Right cardiac atrium (tissue), 5 donors: Measurements from ENCODE around the gene BCL7C. TPM values are rescaled to one million over a fixed set of nuclear protein-coding genes. Genes with fewer than 3 reads are reported as not detected.
A peak's percentile ranks its signal among the peaks of the same experiment; 100 is the strongest.

Experiments used
- ATAC-seq, 2 donors: fragments of 200-7000 bp; cut with Tn5 transposase; one replicate each; pipeline versions ENCODE4 v1.8.0 to v1.9.1; 2020; ENCODE audit warnings: moderate library complexity in 2 of 2, mild to moderate bottlenecking in 1 of 2
- DNase-seq, 3 donors: peaks; one replicate each; pipeline ENCODE4 v3.0.0-alpha.2; 2020
- H3K27ac ChIP-seq: one replicate; pipeline ENCODE4 v1.5.1; 2013; ENCODE audit warnings: mild to moderate bottlenecking, low read length, control low read depth, moderate library complexity
- H3K27me3 ChIP-seq: one replicate; pipeline ENCODE4 v1.6.1; 2013; ENCODE audit not compliant: control insufficient read depth, insufficient read depth
- H3K4me1 ChIP-seq: one replicate; pipeline ENCODE4 v1.6.1; 2013; ENCODE audit warnings: low read length; ENCODE audit not compliant: control insufficient read depth, insufficient read depth
- H3K4me3 ChIP-seq: one replicate; pipeline ENCODE4 v1.5.1; 2013; ENCODE audit warnings: low read length, control low read depth
- H3K9me3 ChIP-seq: one replicate; pipeline ENCODE4 v1.6.1; 2013; ENCODE audit warnings: low read length; ENCODE audit not compliant: control insufficient read depth
- WGBS: extraction: QIAGEN DNeasy Blood & Tissue Kit; methylation state at CpG from one replicate; pipeline ENCODE4 v1.1.7; 2013; 5-methylcytosine and 5-hydroxymethylcytosine counted together
- intact Hi-C, 4 donors: fragments of 100-400 bp; cut with DNase I; formaldehyde crosslinking; loops; one replicate each; pipeline versions ENCODE4 v1.11.0 to v1.14.0; 2022 to 2023
- microRNA-seq, 2 donors: library from miRNA; unstranded; fragments of <30 nt; microRNA quantifications; one replicate each; pipeline ENCODE4 v1.2.0, GENCODE V29; 2020 to 2021
- polyA plus RNA-seq: library from polyadenylated mRNA; stranded (reverse); fragments of 200-250 nt; gene quantifications from one replicate; pipeline ENCODE4 v1.2.3, GENCODE V29; 2013
- total RNA-seq, 4 donors: library from RNA; stranded (reverse); fragmentation: NEBNext Ultra II Directional; extraction: Animal tissue kit (Norgen Biotek cat#: 25700); gene quantifications; one replicate each; pipeline ENCODE4 v1.2.1, GENCODE V29; 2021
- donor health status: healthy with polysubstance abuse.
- donor health status: DM: no; HTN: yes; CAD: no.
- donor health status: DM: no; HTN: no; CAD: no.
- donor health status: DM: no; HTN: yes; CAD: no; lungs with severe emphysema.
- donor health status: DM: yes; HTN: yes; CAD: no.

BCL7C gene
- total and polyA plus RNA-seq, 5 donors = 20.6 to 31.7 (median 29.2) TPM

DNA sequence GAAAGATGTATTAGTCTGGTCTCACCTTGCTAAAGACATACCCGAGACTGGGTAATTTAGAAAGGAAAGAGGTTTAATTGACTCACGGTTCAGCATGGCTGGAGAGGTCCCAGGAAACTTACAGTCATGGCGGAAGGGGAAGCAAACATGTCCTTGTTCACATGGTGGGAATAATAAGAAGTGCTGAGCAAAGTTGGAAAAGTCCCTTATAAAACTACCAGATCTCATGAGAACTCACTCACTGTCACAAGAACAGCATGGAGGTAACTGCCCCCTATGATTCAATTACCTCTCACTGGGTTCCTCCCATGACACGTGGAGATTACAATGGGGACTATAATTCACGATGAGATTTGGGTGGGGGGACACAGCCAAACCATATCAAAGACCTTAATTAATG lies 53.3 kb downstream of the BCL7C start:
- WGBS = 89% methylated on average over 5 of the region's 5 CpGs
- no peaks in the 10 kb centered on the region for H3K9me3 ChIP-seq
- ATAC-seq = no peak
- H3K27ac ChIP-seq = no peak overlapping the region
- peaks cover 4% of the 10 kb centered on the region for H3K4me1 ChIP-seq
- no peaks in the 10 kb centered on the region for H3K27me3 ChIP-seq
- no peak for DNase-seq
- intact Hi-C loops = loop anchor here in 3 of 4 donors (5.0 to 10.0 kb wide), 3 partner anchors 62 to 84 kb away; partner anchors contain the start of gene FBXL19 (in 2 of the 3)
- no peak overlapping the region for H3K4me3 ChIP-seq

- H3K4me3 ChIP-seq = no peak overlapping the region
- H3K27me3 ChIP-seq = no peaks in the 10 kb centered on the region
- intact Hi-C loops = loop anchor here (5.0 to 10.0 kb wide), 4 partner anchors 63 to 85 kb away; partner anchors contain the start of gene FBXL19 (in 2 of the 4)
- DNase-seq = no peak
- no peak overlapping the region for H3K27ac ChIP-seq
- peak in 1 of 2 donors; percentile 28 for ATAC-seq
- no peaks in the 10 kb centered on the region for H3K4me1 ChIP-seq
- 56% methylated on average over 5 of the region's 5 CpGs for WGBS
- H3K9me3 ChIP-seq = no peaks in the 10 kb centered on the region
Measured at GRCh38 chr16:30839523-30840227, 54.2 kb downstream of the BCL7C start.

DNA sequence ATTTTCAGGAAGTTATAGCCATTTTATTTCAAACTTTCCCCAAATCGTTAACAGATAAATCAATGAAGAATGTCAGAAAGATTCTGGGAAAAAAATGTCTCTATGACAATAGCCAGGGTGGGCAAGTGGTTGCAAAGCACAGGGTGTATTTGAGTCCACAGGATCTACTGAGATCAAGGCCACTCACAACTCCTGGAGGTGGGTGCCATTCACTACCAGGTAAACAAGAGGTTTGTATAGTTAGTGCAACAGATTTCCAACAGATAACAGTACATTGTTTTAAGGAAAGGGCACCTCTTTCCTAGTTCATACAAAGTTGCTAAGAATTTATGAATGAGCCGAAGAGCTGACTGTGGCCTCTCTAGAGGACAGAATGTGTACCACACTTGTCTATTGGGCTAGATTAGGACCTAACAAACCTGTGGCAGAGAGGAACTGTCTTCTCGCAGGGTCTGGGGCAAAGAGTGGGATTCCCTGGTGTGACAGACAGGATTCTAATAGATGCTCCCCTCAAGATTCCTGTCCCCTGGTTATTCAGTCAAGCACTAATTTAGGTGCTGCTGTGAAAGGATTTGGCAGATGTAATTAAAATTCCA lies 54.9 kb downstream of the BCL7C start:
- no peak for ATAC-seq
- WGBS = 68% methylated on average over 3 of the region's 3 CpGs
- H3K4me3 ChIP-seq = no peak overlapping the region
- intact Hi-C loops = loop anchor here in 1 of 4 donors (10.0 kb wide), 1 partner anchor 76 kb away; no protein-coding TSS in a partner anchor
- H3K27ac ChIP-seq = no peak overlapping the region
- no peaks in the 10 kb centered on the region for H3K9me3 ChIP-seq
- no peak for DNase-seq
- no peaks in the 10 kb centered on the region for H3K4me1 ChIP-seq
- no peaks in the 10 kb centered on the region for H3K27me3 ChIP-seq

DNA sequence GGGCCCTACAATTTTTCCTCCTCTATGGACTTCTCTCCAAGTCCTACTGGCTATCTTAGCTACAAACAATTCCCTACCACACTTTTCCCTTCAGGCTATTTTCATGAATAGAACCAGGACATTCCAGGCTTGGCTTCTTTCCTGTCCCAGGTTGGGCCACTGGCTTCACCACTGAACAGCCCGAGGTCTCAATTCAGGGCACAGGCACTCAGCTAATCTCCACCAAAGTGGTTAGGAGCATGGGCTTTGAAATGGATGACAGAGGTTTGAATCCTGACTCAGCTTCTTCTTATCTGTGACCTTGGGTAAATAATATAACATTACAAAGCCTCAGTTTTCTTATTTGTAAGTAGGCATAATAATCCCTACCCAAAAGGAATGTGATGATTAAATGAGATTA lies 56.0 kb downstream of the BCL7C start:
- H3K9me3 ChIP-seq = no peaks in the 10 kb centered on the region
- intact Hi-C loops = loop anchor here in 1 of 4 donors (10.0 kb wide), 1 partner anchor 77 kb away; no protein-coding TSS in a partner anchor
- H3K4me1 ChIP-seq = no peaks in the 10 kb centered on the region
- H3K4me3 ChIP-seq = no peak overlapping the region
- DNase-seq (no peak), ATAC-seq (no peak)
- 64% methylated on average over 1 of the region's 1 CpG for WGBS
- no peaks in the 10 kb centered on the region for H3K27me3 ChIP-seq
- no peak overlapping the region for H3K27ac ChIP-seq

Small RNA genes lying within 50 kb of the gene (microRNA-seq; reads per million reads assigned to microRNA genes)
- gene MIR4519 (0 to 0.84 reads per million in 2 donors), gene MIR762 (0 to 0.42 reads per million in 2 donors)

Other genes starting within 250 kb of the BCL7C start
- 10 to 100 TPM; 22.9 to 27.6 (median 24.3) TPM for gene PRR14, start 243.1 kb downstream of the BCL7C start, total RNA-seq
- gene PRR14, start 243.1 kb downstream of the BCL7C start, polyA plus RNA-seq = 19.1 TPM
- gene FBRS, start 235.6 kb downstream of the BCL7C start, total RNA-seq = 10 to 100 TPM; 37.4 to 43.2 (median 38.4) TPM
- gene FBRS, start 235.6 kb downstream of the BCL7C start, polyA plus RNA-seq = 30.4 TPM
- 10 to 100 TPM; 43.5 to 61.2 (median 46.4) TPM for gene SRCAP, start 194.9 kb downstream of the BCL7C start, total RNA-seq
- gene SRCAP, start 194.9 kb downstream of the BCL7C start, polyA plus RNA-seq = 27.6 TPM
- 10 to 100 TPM; 17.3 to 22.2 (median 18.7) TPM for gene PHKG2, start 145.7 kb downstream of the BCL7C start, total RNA-seq
- 23.6 TPM for gene PHKG2, start 145.7 kb downstream of the BCL7C start, polyA plus RNA-seq
- gene CFAP119, start 132.0 kb downstream of the BCL7C start, total RNA-seq = 1 to 10 TPM in 2 of 4 donors, under 1 TPM in 2; 0.51 to 1.5 (median 0.92) TPM
- gene CFAP119, start 132.0 kb downstream of the BCL7C start, polyA plus RNA-seq = 0.95 TPM
- gene RNF40, start 131.8 kb downstream of the BCL7C start, total RNA-seq = 10 to 100 TPM; 46.6 to 64.9 (median 49.8) TPM
- 36.1 TPM for gene RNF40, start 131.8 kb downstream of the BCL7C start, polyA plus RNA-seq
- gene ZNF629, start 106.9 kb downstream of the BCL7C start, total RNA-seq = 10 to 100 TPM; 22.9 to 25.1 (median 24.8) TPM
- gene ZNF629, start 106.9 kb downstream of the BCL7C start, polyA plus RNA-seq = 15.2 TPM
- 1 to 10 TPM; 7.4 to 9.8 (median 9.1) TPM for gene CTF1, start 2.5 kb upstream of the BCL7C start, total RNA-seq
- gene CTF1, start 2.5 kb upstream of the BCL7C start, polyA plus RNA-seq = 13.1 TPM
- 1 to 10 TPM; 5.1 to 8.4 (median 6.6) TPM for gene FBXL19, start 29.5 kb upstream of the BCL7C start, total RNA-seq
- 8.3 TPM for gene FBXL19, start 29.5 kb upstream of the BCL7C start, polyA plus RNA-seq
- gene ORAI3, start 55.0 kb upstream of the BCL7C start, total RNA-seq = 10 to 100 TPM; 11.8 to 14.6 (median 13.3) TPM
- gene ORAI3, start 55.0 kb upstream of the BCL7C start, polyA plus RNA-seq = 15.5 TPM
- gene SETD1A, start 63.7 kb upstream of the BCL7C start, total RNA-seq = 10 to 100 TPM in 3 of 4 donors, 1 to 10 TPM in 1; 9.7 to 11.6 (median 10.2) TPM
- 9.6 TPM for gene SETD1A, start 63.7 kb upstream of the BCL7C start, polyA plus RNA-seq
- 1 to 10 TPM; 4.1 to 7.4 (median 5.6) TPM for gene HSD3B7, start 91.1 kb upstream of the BCL7C start, total RNA-seq
- gene HSD3B7, start 91.1 kb upstream of the BCL7C start, polyA plus RNA-seq = 6.8 TPM
- gene STX1B, start 116.6 kb upstream of the BCL7C start, total RNA-seq = 1 to 10 TPM; 1.6 to 2.1 (median 1.8) TPM
- 0.66 TPM for gene STX1B, start 116.6 kb upstream of the BCL7C start, polyA plus RNA-seq
- gene STX4, start 139.5 kb upstream of the BCL7C start, total RNA-seq = 10 to 100 TPM; 39.6 to 51.3 (median 45.0) TPM
- 47.3 TPM for gene STX4, start 139.5 kb upstream of the BCL7C start, polyA plus RNA-seq
- 1 to 10 TPM; 4.6 to 6.6 (median 4.9) TPM for gene ZNF668, start 180.2 kb upstream of the BCL7C start, total RNA-seq
- 5.7 TPM for gene ZNF668, start 180.2 kb upstream of the BCL7C start, polyA plus RNA-seq
- gene ZNF646, start 180.3 kb upstream of the BCL7C start, total RNA-seq = 10 to 100 TPM in 1 of 4 donors, 1 to 10 TPM in 3; 7.8 to 10.3 (median 9.3) TPM
- gene ZNF646, start 180.3 kb upstream of the BCL7C start, polyA plus RNA-seq = 6.4 TPM
- 1 to 10 TPM in 2 of 4 donors, under 1 TPM in 2; 0.36 to 1.5 (median 0.88) TPM for gene PRSS53, start 194.9 kb upstream of the BCL7C start, total RNA-seq
- gene PRSS53, start 194.9 kb upstream of the BCL7C start, polyA plus RNA-seq = 0.79 TPM
- gene VKORC1, start 200.7 kb upstream of the BCL7C start, total RNA-seq = 10 to 100 TPM; 40.8 to 56.0 (median 47.1) TPM
- 68.0 TPM for gene VKORC1, start 200.7 kb upstream of the BCL7C start, polyA plus RNA-seq
- gene BCKDK, start 214.3 kb upstream of the BCL7C start, total RNA-seq = 10 to 100 TPM; 43.8 to 50.8 (median 48.3) TPM
- 42.2 TPM for gene BCKDK, start 214.3 kb upstream of the BCL7C start, polyA plus RNA-seq
- gene KAT8, start 223.6 kb upstream of the BCL7C start, total RNA-seq = 10 to 100 TPM; 72.3 to 76.4 (median 75.2) TPM
- gene KAT8, start 223.6 kb upstream of the BCL7C start, polyA plus RNA-seq = 77.0 TPM
- gene PRSS8, start 241.7 kb upstream of the BCL7C start, total RNA-seq = under 1 TPM in 2 of 4 donors, not detected in 2; 0.15 to 0.40 TPM
- gene PRSS8, start 241.7 kb upstream of the BCL7C start, polyA plus RNA-seq = 0.41 TPM